Activated CD4-positive, alpha-beta T cell treated with anti-CD3 and anti-CD28 coated beads, Interleukin-2, amount 50 U/mL, for 16 hours (primary cell): Measurements from ENCODE around the gene CCZ1B.
"Not testable (repeated sequence)": the region's sequence is repeated elsewhere in the genome, so short reads cannot be mapped to it uniquely, and the experiment has no call there.

Source experiments
- DNase-seq: peaks from one replicate; pipeline ENCODE4 v3.0.0-alpha.2; 2020

Gene CCZ1B

DNA sequence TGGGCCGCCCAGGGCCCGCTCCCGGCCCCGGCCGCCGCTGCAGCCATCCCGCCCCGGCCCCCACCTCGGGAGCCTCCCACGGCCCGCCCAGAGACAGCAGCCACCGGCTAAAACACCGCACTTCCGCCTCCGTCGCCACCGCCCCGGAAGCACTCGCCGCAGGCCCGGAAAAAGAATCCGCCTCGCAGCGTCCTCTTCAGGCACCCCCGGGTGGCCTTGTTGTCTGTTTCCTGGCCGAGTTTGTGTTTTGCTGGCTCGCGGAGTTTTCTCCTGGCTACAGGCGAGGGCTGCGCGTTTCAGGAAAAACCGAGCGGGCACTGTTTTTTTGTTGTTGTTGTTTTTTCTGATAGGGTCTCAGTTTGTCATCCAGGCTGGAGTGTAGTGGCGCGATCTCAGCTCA lies at the start of gene CCZ1B:
Gene CCZ1B, minus strand, starts transcription at position 125 of the 400 bp plus-strand sequence. Its CDS starts 78 bp downstream, at position 47.
- DNase-seq, result peak; percentile 93

DNA sequence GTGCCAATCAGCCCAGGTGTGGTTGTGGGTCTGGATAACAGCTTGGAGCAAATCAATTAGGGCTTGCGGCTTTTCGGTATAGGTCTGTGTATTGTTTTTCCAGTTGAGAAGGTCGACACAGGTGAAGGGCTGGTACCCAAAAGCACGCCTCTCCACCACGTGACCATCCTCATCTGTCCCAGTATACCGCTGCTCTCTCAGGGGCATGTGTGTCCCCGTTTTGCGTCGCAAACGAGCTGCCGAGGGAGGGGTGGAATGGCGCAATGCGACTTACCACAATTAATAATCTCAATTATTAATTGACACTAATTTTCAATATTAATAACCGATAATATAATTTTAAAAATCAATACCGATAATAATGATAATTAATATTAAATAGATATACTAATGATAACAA lies 48.9 kb upstream of the CCZ1B start:
- DNase-seq, result not testable (repeated sequence)

DNA sequence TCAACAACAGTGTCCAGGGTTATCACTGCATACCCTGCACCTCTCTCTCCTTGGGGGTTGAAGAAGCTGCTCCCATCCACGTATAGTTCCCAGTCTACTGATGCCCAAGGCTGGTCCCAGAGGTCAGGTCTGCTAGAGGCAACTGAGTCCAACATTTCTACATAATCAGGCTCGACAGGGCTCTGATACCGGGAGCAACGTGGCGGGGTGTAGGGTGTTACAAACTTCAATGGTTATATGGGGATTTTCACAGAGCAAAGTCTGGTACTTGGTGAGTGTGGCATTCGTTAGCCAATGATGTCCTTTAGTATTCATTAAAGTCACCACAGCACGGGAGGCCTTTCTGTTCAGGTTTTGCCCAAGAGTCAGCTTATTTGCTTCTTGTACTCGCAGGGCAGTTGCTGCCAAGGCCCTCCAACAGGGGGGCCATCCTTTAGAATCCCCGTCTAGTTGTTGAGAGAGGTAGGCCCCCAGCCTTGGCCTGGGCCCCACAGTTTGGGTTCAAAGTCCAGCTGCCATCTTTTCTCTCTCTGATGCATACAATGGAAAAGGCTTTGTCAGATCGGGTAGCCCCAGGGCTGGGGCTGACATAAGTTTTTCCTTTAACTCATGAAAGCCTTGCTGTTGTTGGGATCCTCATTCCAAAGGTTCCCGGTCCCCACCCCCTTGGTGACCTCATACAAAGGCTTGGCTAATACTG lies 46.3 kb upstream of the CCZ1B start:
- not testable (repeated sequence) for DNase-seq

DNA sequence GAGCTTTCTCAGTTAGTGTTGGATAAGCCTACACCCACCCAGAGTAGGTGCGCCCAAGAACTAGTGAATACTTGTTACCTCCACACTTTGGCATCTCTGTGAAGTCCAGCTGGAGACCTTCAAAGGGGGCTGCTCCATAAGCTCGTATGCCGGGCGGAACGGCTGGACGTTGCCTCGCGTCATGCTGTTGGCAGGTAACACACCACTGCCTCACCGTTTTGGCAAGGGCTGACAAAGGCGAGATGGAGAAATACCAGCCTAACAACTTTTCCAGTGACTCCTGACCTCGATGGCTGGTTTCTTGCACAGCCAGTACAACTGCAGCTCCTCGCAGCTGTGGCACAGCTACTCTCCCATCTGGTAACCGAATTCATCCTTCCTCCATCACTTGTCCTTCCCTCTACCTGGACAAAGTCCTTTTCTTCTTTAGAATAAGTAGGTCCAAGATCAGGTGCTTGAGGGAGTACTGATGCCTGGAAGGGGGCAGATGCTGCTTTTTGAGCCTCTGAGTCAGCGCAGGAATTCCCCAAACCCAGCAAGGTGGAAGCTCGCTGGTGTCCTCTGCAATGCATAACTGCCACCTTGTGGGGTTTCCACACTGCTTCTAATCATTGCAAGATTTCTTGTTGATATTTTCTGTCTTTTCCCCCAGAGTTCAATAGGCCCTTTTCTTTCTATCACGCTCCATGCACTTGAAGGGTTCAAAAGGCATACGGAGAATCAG lies 45.5 kb upstream of the CCZ1B start:
- DNase-seq, result not testable (repeated sequence)

DNA sequence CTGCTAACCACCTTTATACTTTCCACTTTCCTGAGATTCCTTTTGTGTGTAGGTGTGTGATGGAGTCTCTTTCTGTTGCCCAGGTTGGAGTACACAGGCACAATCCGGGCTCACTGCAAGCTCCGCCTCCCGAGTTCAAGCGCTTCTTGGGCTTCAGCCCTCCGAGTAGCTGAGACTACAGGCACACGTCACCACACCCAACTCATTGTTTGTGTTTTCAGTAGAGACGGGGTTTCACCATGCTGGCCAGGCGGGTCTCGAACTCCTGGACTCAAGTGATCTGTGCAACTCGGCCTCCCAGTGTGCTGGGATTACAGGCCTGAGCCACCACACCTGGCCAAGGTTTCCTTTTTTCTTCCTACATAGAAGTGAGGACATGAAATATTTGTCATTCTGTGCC lies 38.7 kb upstream of the CCZ1B start:
- not testable (repeated sequence) for DNase-seq

DNA sequence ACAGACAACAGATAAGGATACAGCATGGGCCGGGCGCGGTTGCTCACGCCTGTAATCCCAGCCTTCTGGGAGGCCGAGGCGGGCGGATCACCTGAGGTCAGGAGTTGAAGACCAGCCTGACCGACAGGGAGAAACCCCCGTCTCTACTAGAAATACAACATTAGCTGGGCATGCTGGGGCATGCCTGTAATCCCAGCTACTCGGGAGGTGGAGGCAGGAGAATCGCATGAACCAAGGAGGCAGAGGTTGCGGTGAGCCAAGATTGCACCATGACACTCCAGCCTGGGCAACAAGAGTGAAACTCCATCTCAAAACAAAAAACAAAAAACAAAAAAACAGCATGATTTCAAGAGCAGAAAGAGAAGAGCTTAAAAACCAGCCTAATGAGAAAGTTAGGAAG lies 38.1 kb upstream of the CCZ1B start:
- not testable (repeated sequence) for DNase-seq

DNA sequence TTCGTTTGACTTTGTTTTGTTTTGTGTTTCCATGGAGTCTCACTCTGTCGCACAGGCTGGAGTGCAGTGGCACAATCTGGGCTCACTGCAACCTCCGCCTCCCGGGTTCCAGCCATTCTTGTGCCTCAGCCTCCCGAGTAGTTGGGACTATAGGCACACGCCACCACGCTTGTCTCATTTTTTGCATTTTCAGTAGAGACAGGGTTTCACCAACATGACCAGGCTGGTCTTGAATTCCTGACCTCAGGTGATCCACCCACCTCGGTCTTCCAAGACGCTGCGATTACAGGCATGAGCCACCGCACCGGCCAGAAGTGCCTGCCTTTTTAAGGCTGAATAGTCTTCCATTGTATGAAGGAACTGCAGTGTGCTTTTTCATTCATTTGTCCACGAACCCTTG lies 36.8 kb upstream of the CCZ1B start:
- DNase-seq, result not testable (repeated sequence)

DNA sequence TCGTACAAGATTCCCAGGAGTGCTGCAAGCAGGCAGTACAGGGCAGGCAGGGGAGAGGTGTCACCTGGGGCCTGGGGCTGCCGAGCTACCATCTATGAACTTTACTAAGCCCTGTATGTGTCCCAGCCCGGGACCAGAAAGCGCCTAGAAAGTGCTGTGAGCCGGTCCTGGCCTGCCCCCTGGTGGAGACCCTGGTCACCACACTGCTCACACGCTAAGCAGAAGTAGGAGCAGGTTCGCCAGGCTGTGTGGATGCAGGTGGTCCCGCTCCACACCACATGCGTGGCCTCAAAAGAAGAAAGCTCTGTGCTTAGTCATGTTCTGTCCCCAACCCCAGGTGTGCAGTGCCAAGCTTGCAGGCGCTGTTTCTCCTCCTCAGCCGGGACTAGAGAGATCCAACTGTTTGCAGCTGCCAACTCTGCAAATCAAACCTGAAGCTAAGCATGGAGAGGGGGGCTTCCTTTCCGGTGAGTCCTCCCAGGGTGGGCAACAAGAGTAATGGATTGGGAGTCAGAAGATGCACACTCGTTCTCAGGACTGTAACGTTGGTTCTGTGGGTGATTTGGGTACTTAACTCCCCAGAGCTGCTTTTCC lies 31.7 kb upstream of the CCZ1B start:
- DNase-seq, result peak; percentile 80

DNA sequence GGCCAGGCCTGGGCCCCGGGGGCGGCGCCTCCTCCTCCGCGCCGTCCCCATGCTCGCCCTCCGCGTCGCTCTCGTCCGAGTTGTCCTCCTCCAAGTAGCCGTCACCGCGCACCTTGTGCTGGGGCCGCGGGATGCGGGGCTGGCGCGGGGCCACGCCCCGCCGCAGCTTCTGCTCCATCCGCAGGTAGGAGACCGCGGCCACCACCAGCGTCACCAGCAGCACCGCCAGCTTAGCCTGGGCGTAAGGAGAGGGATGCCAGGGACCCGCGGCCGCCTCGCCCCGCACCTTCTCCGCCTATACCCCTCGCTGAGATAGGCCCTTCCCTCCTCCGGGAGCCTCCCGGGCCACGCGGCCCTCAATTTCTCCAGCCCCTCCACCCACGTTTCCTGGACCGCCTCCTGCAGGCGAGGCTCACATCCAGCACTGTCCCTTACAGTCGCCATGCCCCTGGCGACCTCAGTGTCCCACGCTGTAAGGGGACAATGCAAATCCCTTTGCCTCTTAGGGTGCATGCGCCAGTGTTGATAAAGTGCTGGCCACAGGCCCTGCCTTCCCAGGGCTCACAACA lies 29.6 kb upstream of the CCZ1B start:
- not testable (repeated sequence) for DNase-seq

DNA sequence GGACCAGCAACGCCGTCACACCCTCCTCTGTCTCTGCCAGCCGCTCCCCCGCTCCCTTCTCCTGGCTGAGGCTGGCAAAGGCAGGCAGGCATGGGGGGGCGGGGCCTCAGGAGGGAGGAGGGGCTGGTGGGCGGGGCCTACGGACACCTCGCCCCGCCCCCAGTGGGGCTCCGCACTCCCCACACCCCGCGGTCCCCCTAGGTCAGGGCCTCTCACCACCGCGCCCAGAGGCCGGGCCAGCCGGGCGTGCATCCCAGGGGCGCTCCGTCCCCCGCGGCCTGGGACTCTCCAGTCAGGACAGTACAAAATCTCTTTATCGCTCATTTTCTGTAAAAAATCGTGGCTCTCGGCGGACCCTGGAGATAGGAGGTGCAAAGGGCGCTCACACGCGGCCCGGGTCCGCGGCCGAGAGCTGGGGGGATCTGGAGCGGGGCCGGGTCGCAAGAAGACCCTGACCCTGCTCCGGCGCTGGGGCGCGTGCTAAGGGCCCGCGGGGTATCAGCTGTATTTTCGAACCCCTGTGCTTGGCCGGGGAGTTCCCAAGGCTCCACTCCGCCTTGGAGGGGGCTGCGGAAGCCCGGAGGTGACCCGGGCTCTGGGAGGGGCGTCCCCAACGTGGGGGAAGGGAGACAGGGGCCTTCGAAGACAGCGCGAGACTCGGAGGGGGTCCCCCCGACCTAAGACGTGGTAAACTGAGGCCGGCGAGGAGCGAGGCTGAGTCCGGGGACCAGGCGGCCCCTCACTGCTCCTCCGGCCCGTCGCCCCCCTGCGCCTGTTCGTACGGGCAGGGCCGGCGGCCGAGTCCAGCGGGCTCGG lies 28.9 kb upstream of the CCZ1B start:
- not testable (repeated sequence) for DNase-seq

DNA sequence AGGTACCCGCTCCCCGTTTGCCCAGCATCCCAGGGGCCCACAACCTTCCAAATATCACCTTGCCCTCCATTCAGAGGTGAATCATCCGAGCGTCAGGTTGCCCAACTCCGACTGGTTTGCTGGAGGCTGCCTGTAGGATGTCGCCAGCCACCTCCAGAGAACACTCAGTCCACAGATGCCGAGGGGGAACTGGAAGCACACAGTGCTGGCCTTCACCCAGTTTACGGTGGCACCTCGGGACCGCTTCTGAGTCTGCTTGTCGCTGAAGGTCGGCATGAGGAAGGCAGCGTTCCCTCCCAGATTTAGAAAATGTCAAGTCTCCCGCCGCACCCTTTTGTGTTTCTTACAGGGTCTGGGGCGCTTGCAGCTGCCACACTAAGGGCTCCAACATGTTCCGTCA lies 27.6 kb upstream of the CCZ1B start:
- DNase-seq, result not testable (repeated sequence)

DNA sequence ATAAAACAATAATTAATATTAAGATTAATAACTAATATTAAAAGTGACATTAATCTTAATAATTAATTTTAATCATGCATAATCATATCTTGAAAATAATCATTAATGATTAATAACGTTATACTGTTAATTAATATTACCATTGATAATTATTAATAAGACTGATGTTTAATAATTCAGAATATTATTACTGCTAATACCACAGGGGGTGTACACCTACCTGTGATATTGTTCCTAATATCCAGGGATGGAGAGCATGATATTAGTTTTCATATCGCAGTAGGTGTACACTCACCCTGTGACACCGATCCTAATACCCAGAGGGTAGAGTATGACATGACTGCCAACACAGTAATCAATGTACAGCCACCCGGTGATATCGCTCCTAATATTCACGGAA lies 23.1 kb upstream of the CCZ1B start:
- not testable (repeated sequence) for DNase-seq

DNA sequence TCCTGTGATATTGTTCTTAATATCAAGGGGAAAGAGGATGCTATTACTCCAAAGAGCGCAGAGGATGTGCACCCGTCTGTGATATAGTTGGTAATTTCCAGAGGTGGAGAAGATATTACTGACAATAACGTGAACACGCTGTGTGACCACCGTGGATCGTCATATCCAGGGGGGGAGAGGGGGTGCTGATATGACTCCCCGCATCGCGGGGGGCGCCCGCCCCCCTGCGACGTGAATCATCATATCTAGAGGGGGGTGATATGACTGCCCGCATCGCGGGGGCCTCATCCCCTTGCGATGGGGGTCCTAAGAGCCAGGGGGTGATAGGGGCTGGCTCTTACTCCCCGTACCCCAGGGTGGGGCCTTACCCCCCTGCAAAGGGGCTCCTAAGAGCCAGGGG lies 21.7 kb upstream of the CCZ1B start:
- DNase-seq, result not testable (repeated sequence)

DNA sequence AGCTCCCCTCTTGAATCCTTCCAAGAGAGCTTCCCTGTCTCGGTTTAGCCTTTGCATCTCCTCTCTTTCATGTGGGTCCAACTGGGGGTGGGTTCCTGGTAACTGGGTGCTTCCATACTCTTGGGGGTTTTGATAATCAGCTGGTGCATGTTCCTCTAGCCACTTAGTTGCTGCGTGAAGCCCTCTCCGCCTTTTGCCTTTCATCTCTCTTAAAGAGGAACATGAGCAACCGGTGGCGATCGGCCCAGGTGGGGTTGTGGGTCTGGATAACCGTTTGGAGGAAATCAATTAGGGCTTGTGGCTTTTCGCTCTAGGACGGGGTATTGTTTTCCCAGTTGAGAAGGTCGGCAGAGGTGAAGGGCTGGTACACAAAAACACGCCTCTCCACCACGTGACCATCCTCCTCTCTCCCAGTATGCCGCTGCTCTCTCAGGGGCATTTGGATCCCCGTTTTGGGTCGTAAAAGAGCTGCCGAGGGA lies 19.9 kb upstream of the CCZ1B start:
- not testable (repeated sequence) for DNase-seq

DNA sequence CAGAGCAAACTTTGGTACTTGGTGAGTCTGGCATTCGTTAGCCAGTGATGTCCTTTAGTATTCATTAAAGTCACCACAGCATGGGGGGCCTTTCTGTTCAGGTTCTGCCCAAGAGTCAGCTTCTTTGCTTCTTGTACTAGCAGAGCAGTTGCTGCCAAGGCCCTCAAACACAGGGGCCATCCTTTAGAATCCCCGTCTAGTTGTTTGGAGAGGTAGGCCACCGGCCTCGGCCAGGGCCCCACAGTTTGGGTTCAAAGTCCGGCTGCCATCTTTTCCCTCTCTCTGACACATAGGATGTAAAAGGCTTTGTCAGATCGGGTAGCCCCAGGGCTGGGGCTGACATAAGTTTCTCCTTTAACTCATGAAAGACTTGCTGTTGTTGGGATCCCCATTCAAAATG lies 17.6 kb upstream of the CCZ1B start:
- DNase-seq, result not testable (repeated sequence)

DNA sequence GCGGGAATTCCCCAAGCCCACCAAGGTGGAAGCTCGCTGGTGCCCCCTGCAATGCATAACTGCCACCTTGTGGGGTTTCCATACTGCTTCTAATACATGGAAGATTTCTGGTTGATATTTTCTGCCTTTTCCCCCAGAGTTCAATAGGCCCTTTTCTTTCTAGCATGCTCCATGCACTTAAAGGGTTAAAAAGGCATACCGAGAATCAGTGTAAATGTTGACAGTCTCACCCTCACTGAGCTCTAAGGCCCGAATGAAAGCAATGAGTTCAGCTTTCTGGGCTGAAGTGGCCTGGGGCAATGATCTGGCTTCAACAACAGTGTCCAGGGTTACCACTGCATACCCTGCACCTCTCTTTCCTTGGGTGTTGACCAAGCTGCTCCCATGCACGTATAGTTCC lies 17.0 kb upstream of the CCZ1B start:
- DNase-seq, result not testable (repeated sequence)

DNA sequence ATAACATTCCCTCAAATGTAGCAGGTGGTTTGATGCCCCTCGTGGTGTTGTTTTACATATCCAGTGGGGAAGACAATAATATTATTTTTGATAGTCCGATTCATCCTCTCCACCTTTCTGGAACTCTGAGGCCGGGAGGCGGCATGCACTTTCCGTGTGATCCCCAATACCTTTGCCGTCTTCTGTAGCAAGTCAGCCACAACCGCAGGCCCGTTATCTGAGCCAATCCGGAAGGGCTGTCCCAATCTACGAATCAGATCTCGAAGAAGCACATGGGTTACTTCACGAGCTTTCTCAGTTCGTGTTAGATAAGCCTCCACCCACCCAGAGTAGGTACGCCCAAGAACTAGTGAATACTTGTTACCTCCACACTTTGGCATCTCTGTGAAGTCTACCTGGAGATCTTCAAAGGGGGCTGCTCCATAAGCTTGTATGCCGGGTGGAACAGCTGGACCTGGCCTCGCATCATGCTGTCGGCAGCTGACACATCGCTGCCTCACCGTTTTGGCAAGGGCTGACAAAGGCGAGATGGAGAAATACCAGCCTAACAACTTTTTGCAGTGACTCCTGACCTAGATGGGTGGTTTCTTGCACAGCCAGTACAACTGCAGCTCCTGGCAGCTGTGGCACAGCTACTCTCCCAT lies 16.3 kb upstream of the CCZ1B start:
- DNase-seq, result not testable (repeated sequence)

DNA sequence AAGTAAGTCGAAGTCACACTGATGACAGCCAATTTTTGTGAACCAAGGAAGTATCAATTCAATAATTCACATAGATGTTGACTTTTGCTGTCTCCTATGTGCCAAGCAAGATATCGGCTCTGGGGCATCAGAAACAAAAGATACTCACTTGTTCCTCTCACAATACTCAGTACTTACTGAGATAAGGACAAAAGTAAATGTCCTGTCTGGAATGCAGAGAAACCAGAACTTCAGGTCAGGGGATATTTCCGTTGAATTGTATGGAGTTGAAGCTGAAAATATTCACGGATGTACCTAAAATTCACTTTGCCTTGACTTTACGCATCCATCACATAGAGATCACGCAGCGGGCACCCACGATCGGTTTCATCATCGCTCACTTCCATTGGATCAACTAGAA lies 11.0 kb upstream of the CCZ1B start:
- not testable (repeated sequence) for DNase-seq

DNA sequence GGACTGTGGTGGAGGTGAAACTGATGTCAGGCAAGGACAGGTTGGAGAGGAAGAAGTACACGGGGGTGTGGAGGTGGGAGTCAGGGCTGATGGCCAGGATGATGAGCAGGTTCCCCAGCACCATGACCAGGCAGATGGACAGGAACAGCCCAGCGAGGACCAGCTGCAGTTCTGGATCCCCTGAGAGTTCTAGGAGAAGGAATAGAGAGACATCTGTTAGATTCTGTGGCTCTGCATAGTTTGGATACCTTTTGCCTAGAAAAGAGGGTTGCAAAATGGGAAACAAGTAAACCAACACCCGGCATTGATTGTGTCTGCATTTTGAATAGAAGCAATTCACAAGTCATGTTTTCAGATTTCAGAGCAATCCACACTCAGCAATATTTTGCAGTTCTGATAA lies 9.4 kb upstream of the CCZ1B start:
- not testable (repeated sequence) for DNase-seq

DNA sequence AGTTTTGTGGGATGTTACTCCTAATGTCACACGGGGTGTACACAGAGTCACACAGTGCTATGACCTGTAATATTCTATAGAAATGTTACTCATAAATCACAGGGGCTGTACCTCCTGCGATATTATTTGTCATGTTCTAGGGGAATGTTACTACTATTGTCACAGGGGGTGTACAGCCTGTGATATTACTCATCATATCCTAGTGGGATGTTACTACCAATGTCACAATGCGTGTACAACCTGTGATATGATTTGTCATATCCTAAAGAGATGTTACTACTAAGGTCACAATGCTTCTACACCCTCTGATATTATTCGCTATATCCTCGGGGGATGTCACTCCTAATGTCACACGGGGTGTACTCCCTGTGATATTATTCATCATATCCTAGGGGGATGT lies 7.6 kb upstream of the CCZ1B start:
- no peak for DNase-seq

DNA sequence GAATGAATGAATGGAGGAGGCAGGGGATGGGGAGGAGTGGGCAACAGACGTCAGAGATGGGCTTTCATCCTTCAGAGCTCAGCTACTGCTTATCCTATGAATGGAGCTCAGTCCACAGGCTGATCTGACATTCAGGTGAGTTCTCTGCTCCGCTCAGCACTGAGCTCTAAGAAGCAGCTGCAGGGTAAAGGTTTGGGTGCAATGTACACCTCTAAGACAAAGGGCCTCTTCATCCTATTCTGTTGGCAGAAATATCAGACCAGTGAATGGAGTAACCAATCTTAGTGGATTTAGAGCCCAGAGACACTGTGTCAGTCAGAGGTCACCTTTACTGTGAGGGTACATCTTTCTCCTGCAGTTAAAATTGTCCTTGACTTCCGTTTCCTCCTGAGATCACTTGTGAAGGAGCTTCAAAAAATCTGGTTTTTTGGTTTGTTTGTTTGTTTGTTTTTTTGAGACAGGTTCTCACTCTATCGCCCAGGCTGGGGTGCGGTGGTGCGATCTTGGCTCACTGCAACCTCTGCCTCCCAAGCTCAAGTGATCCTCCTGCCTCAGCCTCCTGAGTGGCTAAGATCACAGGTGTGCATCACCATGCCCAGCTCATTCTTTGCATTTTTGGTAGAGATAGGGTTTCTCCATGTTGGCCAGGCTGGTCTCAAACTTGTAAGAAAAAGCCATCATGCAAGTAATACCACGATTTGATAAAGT lies 5.1 kb upstream of the CCZ1B start:
- DNase-seq, result no peak
